Nephron progenitor cell (in vitro differentiated cells): ENCODE data around the gene PRRT1B.
A peak's percentile ranks its signal among the peaks of the same experiment; 100 is the strongest.

Experiments
- DNase-seq: peaks from one replicate; pipeline ENCODE4 v3.0.0; 2021
- H3K27ac Mint-ChIP-seq: 2 replicates; pipeline ENCODE4 v1.8.0; 2021; ENCODE audit warnings: mild to moderate bottlenecking, moderate library complexity, mixed read lengths
- H3K27me3 Mint-ChIP-seq: 2 replicates; pipeline ENCODE4 v1.8.0; 2021; ENCODE audit warnings: mild to moderate bottlenecking, low read depth, mixed read lengths; ENCODE audit not compliant: poor library complexity
- H3K36me3 Mint-ChIP-seq: 2 replicates; pipeline ENCODE4 v1.8.0; 2021; ENCODE audit warnings: low read depth, mixed read lengths
- H3K4me1 Mint-ChIP-seq: 2 replicates; pipeline ENCODE4 v1.8.0; 2021; ENCODE audit warnings: mixed read lengths
- H3K4me3 Mint-ChIP-seq: 2 replicates; pipeline ENCODE4 v1.8.0; 2021; ENCODE audit warnings: mild to moderate bottlenecking, moderate library complexity, mixed read lengths
- H3K9me3 Mint-ChIP-seq: 2 replicates; pipeline ENCODE4 v1.8.0; 2021; ENCODE audit warnings: mild to moderate bottlenecking, moderate library complexity, mixed read lengths
- TF ChIP-seq, protein P1 (sequence below): fragments of 200-600 bp; sonication (generic); IDR thresholded peaks from 2 replicates; pipeline ENCODE4 v1.5.0; 2021; ENCODE audit warnings: antibody characterized with exemption

Gene PRRT1B

DNA sequence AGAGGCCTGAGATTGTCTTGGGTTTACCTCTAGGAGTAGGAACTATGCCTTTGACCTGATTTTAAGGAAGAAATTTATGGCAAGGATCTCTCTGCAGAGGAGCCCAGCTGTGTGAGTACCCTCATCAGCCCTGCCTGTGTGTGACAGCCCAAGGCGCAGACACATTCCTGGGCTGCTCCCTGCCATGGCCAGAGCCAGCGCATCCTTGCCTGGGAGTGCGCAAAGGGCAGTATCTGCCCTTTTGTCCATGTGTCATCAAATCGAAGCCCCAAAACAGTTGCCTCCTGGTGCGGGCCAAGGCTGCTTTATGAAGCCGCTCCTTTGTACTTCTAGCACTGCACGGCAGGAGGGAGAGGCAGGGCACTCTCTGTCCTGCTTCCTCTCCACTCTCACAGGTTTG lies 51.9 kb downstream of the PRRT1B start:
- TF ChIP-seq, protein P1, sequence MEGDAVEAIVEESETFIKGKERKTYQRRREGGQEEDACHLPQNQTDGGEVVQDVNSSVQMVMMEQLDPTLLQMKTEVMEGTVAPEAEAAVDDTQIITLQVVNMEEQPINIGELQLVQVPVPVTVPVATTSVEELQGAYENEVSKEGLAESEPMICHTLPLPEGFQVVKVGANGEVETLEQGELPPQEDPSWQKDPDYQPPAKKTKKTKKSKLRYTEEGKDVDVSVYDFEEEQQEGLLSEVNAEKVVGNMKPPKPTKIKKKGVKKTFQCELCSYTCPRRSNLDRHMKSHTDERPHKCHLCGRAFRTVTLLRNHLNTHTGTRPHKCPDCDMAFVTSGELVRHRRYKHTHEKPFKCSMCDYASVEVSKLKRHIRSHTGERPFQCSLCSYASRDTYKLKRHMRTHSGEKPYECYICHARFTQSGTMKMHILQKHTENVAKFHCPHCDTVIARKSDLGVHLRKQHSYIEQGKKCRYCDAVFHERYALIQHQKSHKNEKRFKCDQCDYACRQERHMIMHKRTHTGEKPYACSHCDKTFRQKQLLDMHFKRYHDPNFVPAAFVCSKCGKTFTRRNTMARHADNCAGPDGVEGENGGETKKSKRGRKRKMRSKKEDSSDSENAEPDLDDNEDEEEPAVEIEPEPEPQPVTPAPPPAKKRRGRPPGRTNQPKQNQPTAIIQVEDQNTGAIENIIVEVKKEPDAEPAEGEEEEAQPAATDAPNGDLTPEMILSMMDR, result no peak
- Mint-ChIP-seq H3K4me1 (peaks cover 9% of the 10 kb centered on the region), H3K9me3 (no peaks in the 10 kb centered on the region), H3K36me3 (peaks cover 13% of the 10 kb centered on the region), H3K4me3 (no peak overlapping the region), H3K27ac (no peak overlapping the region), H3K27me3 (peaks cover 4% of the 10 kb centered on the region)
- DNase-seq, result no peak

DNA sequence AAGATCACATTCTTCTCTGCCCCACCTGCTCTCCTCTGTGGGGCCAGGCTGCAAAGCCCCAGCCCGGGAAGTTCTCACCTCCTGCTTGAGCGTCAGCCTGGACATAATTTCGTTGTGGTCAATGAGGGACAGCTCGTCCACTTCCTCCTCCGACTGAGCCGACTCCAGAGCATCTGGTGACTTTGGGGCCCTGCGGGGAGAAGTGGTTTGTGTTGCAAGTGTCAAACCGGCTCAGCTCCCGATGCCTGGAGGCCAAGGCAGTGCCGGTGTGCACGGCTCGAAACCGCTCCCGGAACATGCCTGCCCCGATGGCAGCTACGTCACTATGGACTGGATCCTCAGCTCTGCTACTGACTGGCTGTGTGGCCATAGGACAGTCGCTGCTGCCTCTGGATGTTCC lies 52.8 kb downstream of the PRRT1B start:
- DNase-seq, result no peak
- H3K36me3 Mint-ChIP-seq, result peaks cover 13% of the 10 kb centered on the region
- no peaks in the 10 kb centered on the region for H3K9me3 Mint-ChIP-seq
- peaks cover 9% of the 10 kb centered on the region for H3K4me1 Mint-ChIP-seq
- TF ChIP-seq, protein P1, result no peak
- peak overlapping the region; percentile 48 for H3K27ac Mint-ChIP-seq
- H3K27me3 Mint-ChIP-seq, result peaks cover 4% of the 10 kb centered on the region
- H3K4me3 Mint-ChIP-seq, result no peak overlapping the region

DNA sequence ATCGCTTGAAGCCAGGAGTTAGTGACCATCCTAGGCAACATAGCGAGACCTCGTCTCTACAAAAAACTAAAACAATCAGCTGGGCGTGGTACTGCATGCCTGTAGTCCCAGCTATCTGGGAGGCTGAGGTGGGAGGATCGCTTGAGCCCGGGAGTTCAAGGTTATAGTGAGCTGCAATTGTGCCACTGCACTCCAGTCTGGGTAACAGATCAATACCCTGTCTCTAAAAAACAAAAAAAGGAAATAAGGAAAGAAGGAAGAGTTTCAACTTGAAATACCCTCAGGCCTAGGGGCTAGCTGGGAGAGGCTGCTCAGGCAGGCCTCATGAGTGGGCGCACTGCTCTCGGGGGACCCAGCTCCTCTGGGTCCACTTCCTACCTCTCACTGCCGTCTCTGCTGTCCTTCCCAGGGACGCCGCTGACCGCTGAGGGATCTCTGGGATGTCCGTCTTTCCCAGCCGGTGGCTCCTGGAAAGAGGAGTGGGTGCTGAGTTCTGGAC lies 56.4 kb downstream of the PRRT1B start:
- peaks cover 13% of the 10 kb centered on the region for H3K36me3 Mint-ChIP-seq
- H3K4me3 Mint-ChIP-seq, result no peak overlapping the region
- TF ChIP-seq, protein P1, result no peak
- H3K9me3 Mint-ChIP-seq, result no peaks in the 10 kb centered on the region
- H3K4me1 Mint-ChIP-seq, result peaks cover 23% of the 10 kb centered on the region
- H3K27ac Mint-ChIP-seq, result no peak overlapping the region
- DNase-seq, result no peak
- H3K27me3 Mint-ChIP-seq, result peaks cover 7% of the 10 kb centered on the region

DNA sequence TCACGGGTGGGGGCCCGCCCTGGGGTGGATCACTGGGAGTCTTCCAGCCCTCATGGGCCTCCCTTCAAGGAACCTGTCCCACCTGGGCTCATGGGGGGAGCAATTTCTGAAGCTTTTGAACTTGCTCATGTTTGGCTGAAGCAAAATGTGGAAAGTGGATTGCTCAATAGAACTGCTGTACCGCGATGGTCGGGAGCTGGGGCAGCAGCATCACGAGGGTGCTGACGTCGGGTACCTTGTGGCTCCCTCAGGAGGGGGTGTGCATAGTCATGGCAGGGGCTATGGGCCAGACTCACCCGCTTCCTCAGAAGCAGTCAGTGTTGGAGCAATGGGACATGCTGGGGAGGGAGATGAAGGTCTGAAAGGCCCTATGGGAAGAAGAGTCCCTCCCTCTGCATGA lies 57.9 kb downstream of the PRRT1B start:
- Mint-ChIP-seq H3K4me1 (peaks cover 33% of the 10 kb centered on the region), H3K4me3 (no peak overlapping the region), H3K36me3 (peaks cover 17% of the 10 kb centered on the region), H3K27me3 (peaks cover 7% of the 10 kb centered on the region), H3K9me3 (no peaks in the 10 kb centered on the region), H3K27ac (peak overlapping the region; percentile 45)
- TF ChIP-seq, protein P1, result no peak
- DNase-seq, result no peak

DNA sequence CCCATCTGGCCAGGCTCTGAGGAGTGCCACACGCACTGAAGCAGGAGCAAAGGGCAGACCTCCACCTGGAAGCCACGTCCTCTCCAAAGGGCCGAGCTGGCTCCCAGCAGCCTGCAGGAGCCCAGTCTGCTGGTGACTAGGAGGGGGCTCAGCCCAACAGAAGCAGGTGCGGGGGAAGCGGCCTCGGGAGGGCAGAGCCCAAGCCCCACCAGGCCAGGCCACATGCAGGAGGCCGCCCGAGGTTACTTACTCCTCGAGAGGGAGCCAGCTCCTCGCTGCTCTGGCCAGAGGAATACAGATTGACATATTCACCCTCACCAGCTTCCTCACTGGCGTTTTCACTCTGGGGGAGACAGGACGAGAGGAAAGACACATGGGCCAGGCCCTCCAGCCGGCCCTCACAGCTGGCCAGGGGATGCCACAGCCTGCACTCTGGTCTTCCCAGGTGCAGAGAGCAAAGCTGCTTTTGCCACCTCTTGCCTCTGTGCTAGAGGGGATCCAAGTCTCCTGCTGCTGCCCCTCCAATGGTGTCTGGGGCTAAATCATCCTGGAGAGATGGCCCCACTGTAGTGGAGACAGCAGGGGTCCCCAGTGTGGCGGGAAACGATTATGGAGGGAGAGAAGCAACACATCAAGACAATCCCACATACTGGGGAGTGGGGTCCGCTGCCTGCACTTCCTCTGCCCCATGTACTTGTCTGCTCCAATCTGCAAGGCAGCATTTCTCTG lies 58.6 kb downstream of the PRRT1B start:
- H3K27ac Mint-ChIP-seq, result no peak overlapping the region
- peaks cover 7% of the 10 kb centered on the region for H3K27me3 Mint-ChIP-seq
- TF ChIP-seq, protein P1, result no peak
- no peak overlapping the region for H3K4me3 Mint-ChIP-seq
- H3K4me1 Mint-ChIP-seq, result peaks cover 36% of the 10 kb centered on the region
- H3K36me3 Mint-ChIP-seq, result peaks cover 17% of the 10 kb centered on the region
- DNase-seq, result no peak
- no peaks in the 10 kb centered on the region for H3K9me3 Mint-ChIP-seq
